K562 (cell line): Measurements from ENCODE around the gene TXLNA. TPM values are rescaled to one million over a fixed set of nuclear protein-coding genes. Genes with fewer than 3 reads are reported as not detected.

Experiments
- AFF1 ChIP-seq, 2 experiments: fragments of 450-650 bp; IDR thresholded peaks; 2 replicates each; pipeline ENCODE4 v1.6.1; 2018; ENCODE audit warnings: mild to moderate bottlenecking in 2 of 2, low read depth in 1 of 2; ENCODE audit not compliant: partially characterized antibody in 2 of 2
- CREB3 ChIP-seq: fragments of 450-650 bp; conservative IDR thresholded peaks from 2 replicates; pipeline ENCODE4 v1.6.1; 2016; ENCODE audit warnings: missing genetic modification characterization, low read depth, mild to moderate bottlenecking, missing compliant biosample characterization, moderate library complexity
- ELF4 ChIP-seq: fragments of 450-650 bp; formaldehyde crosslinking; IDR thresholded peaks from 2 replicates; pipeline ENCODE4 v1.4.0; 2022; ENCODE audit warnings: missing genetic modification characterization
- ERF ChIP-seq: fragments of 450-650 bp; formaldehyde crosslinking; IDR thresholded peaks from 2 replicates; pipeline ENCODE4 v1.4.0; 2020; ENCODE audit warnings: mild to moderate bottlenecking, mixed read lengths
- JUN ChIP-seq, 2 experiments: sonication (generic) in 1 of 2; formaldehyde crosslinking in 1 of 2; IDR thresholded peaks; 2 replicates each; pipeline versions ENCODE4 v1.6.1 to v1.8.0; 2012 to 2022; ENCODE audit warnings: borderline replicate concordance in 2 of 2, mild to moderate bottlenecking in 2 of 2, improper control_type of control experiment in 1 of 2, low read depth in 1 of 2, low read length in 1 of 2, missing genetic modification reagents in 1 of 2
- KLF13 ChIP-seq: fragments of 450-650 bp; IDR thresholded peaks from 2 replicates; pipeline ENCODE4 v1.6.1; 2016; ENCODE audit warnings: missing genetic modification characterization, low read depth, mild to moderate bottlenecking, missing compliant biosample characterization, moderate library complexity, borderline replicate concordance
- KLF6 ChIP-seq: fragments of 250-450 bp; sonication (Bioruptor Pico); IDR thresholded peaks from 2 replicates; pipeline ENCODE4 v1.4.0; 2020; ENCODE audit warnings: mild to moderate bottlenecking, moderate library complexity, borderline replicate concordance
- LEF1 ChIP-seq: fragments of 450-650 bp; IDR thresholded peaks from 2 replicates; pipeline ENCODE4 v1.6.1; 2016; ENCODE audit warnings: mild to moderate bottlenecking
- PHF20 ChIP-seq: fragments of 450-650 bp; IDR thresholded peaks from 2 replicates; pipeline ENCODE4 v1.6.1; 2018; ENCODE audit not compliant: partially characterized antibody
- ZNF384 ChIP-seq: IDR thresholded peaks from 2 replicates; pipeline ENCODE4 v1.6.1; 2012; ENCODE audit warnings: low read depth, low read length, improper control_type of control experiment
- ZSCAN29 ChIP-seq: fragments of 450-650 bp; IDR thresholded peaks from 2 replicates; pipeline ENCODE4 v1.6.1; 2017
- polyA plus RNA-seq, 8 experiments: library from polyadenylated mRNA; depleted of rRNA in 4 of 8; stranded (reverse) in 5 of 8; unstranded in 3 of 8; fragments of >200 nt; fragmentation: Nextera tagmentation in 2 of 8; fragmentation: Illumina TruSeq in 1 of 8; extraction: Ambion mirVana in 2 of 8; extraction: Trizol in 1 of 8; gene quantifications; 2 replicates each; pipeline versions ENCODE4 v1.2.1 to v1.2.3, GENCODE V29; 2011 to 2014; ENCODE audit warnings: inconsistent platforms in 1 of 8, missing spikeins in 1 of 8
- total RNA-seq, 7 experiments: library from RNA; depleted of rRNA in 6 of 7; stranded (reverse); fragments of >200 nt in 6 of 7; fragmentation: Illumina TruSeq in 2 of 7; extraction: Trizol in 2 of 7; gene quantifications; 2 replicates each; pipeline versions ENCODE4 v1.2.1 to v1.2.3, GENCODE V29; 2011 to 2021; ENCODE audit warnings: low replicate concordance in 1 of 7

The TXLNA gene
- total and polyA plus RNA-seq, 9 of the 15 experiments (the other 6 are each of a cell fraction or from before 2014, with no cell fraction given) = 9.2 to 54.5 (median 39.3) TPM

DNA sequence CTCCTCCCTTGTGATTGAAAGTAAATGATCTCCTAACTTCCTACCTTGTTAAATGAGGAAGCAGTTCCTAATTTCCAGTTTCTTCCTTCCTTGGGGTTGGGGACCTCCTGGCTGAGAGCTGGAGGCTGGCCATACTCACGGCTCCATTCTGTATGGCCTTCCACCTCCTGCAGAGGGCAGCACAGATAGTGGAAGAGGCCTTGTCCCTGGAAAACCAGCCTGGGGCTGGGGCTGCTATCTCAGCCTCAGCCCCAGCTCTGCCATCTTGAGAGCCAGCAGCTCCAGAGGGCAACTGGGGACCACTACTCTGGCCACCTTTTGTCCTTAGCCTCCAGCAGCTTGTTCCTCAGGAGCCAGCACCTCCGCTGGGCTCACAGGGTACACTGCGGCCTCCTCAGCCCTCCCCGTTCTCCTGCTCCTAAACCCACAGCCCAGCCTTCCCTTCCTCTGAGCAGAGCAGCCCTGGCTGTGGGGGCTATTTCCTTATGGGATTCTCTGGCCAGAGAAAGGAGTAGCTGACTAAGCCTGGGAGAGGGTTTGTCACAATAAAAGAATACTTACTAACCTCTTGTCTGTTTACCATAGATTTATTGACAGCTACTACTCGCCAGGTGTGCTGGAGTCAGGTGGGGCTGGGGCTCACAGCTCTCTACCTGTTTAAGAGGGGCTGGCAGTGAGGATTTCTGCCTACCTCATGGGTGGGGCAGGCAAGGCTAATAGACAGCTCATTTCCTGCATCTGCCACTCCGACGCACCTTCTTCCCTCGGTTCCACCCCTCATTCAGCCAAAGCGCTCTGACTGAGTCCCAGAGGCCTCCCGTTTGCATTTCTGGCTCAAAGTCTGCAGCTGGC is 36.4 kb downstream of the TXLNA start (continued):
- TF ChIP-seq CREB3 (tag) = no peak
- no peak for TF ChIP-seq ERF
- no peak for TF ChIP-seq PHF20
- no peak for TF ChIP-seq AFF1 (IDR thresholded peaks at IDR 0.05; ENCODE audit: low read depth in 1 of 2, partially characterized antibody in 2 of 2)
- TF ChIP-seq ZNF384 = no peak
- TF ChIP-seq LEF1 = no peak
- TF ChIP-seq ZSCAN29 = no peak
- no peak for TF ChIP-seq KLF6 (CRISPR knock-in tag)
- TF ChIP-seq JUN (IDR thresholded peaks at IDR 0.05; ENCODE audit: borderline replicate concordance, low read depth, low read length) = no peak
- no peak for TF ChIP-seq JUN (CRISPR knock-in tag; IDR thresholded peaks at IDR 0.05; ENCODE audit: borderline replicate concordance)
- TF ChIP-seq ELF4 (CRISPR knock-in tag) = no peak
- TF ChIP-seq KLF13 (tag) = no peak
